GM19372 (cell line): ENCODE data around the gene SYT2.
"Not testable (repeated sequence)": the region's sequence is repeated elsewhere in the genome, so short reads cannot be mapped to it uniquely, and the experiment has no call there.

Experiments
- ATAC-seq: cut with Tn5 transposase; IDR thresholded peaks from one replicate; pipeline ENCODE4 v1.9.1; 2021; ENCODE audit warnings: mild to moderate bottlenecking, low read depth, moderate library complexity; ENCODE audit not compliant: unreplicated experiment

Gene SYT2

DNA sequence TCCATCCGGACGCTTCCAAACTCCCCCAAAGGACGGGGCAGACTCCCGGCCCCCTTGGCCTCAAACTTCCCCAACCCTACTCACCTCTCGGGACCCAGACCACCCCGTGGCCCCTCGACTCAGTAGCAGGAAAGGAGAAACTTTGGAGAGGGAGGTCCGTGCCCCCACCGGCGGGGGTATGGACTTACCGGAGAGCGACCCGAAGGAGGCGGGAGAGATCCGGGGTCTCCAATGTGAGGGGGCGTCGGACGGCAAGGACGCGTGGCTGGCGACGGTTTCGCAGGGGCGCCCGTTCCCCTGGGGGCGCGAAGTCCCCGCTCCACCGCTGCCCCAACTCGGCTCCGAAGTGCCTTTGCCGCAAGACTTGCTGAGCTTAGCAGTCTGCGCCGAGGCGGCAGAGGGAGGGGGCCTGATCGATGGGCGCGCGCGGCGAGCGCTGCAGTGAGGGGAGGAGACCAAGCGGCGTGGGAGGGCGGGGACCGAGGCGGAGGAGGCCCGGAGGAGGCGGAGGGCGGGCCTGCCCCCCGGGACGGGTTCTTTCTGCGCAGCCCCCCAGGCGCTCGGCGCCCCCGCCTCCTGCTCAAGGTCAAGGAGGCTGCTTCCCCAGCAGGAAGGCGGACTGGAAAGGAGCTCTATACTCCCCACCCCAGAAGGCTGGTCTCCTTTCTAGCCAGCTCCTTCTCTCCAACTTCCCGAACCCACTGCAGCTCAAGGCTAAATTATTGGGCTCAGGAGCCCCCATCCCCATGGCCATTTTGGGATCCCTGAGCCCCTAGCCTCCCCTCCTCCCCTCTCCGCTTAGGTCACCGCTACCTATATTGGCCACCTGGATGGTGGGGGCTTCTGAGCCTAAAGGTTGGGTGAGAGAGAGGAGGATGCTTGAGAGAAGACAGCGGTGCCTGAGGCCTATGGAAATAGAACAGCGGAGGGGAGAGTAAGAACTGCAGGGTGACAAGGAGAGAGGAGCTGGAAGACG is at the start of gene SYT2:
Gene SYT2, minus strand, starts transcription at position 385 of the 976 bp plus-strand sequence. CDS start 104,682 bp downstream, outside the sequence.
- ATAC-seq: no peak

DNA sequence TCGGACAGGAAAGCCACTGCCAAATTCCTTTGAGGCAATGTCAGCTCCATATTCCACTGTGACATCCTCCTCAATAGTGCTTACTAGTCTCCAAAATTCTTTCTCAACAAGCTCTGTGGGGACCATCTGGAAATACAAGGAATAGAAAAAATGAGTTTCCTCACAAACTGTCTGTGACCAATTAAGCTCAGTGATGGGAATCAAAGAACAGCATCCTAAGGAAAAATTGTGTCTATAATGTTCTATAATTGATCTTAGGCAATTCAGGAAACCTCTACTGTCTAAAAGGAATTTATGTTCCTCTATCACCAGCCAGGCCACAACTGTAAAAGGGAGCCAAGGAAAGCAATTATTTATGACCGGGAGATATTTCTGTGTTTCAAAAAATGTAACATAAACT is 46.1 kb upstream of the SYT2 start:
- ATAC-seq: no peak

DNA sequence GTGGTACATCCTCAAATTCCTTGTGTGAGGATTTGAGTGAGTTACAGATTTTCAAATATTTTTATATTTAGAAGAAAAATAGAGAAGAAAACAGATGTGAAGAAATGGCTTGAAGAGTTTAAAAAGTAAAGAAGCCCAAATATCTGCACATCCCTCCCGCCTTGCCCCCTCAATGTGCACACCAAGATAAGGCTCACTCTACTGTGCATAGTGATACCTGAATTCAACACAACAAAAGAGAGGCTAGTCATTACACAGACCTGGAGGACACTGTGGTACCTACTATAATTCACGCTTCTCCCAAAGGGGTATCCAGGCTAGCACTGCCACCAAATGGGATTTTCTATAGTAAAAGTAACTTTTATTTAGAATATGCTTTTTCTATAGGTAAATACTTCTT is 44.0 kb upstream of the SYT2 start:
- ATAC-seq: no peak

DNA sequence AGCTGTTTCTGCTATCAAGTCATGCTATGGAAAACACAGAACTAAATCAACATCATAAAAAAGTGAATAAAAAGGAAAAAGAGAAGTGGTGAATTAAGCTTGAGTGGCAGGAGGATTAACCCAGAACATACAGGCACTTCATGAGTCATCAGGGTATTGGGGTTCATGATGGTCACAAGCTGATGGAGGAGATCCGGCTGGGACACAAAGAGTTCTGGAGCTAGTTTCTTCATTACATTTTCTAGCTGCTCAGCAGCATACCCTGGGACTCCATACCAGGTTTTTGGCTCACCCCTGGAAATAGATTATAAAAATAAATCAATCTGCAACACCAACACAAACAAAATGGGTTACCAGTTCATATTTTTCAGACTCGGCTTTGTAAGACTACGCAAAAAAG is 42.5 kb upstream of the SYT2 start:
- no peak for ATAC-seq

DNA sequence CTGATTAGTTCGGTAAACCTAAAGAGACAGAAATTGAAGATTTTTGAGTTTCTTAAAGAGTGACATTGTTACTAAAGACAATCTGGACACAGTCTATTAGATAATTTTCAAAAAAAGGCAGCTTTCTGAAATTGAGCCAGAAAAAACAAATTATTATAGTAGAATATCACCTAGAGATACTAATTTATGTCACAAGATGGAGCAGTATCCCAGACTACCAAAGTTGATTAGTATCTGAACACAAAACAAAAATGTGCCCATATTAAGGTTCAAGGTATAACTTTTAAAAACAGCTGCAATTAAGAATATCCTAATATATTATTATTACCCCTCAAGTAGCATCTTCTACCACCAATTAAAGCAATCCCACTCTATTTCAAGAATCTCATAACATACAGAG is 40.5 kb upstream of the SYT2 start:
- no peak for ATAC-seq

DNA sequence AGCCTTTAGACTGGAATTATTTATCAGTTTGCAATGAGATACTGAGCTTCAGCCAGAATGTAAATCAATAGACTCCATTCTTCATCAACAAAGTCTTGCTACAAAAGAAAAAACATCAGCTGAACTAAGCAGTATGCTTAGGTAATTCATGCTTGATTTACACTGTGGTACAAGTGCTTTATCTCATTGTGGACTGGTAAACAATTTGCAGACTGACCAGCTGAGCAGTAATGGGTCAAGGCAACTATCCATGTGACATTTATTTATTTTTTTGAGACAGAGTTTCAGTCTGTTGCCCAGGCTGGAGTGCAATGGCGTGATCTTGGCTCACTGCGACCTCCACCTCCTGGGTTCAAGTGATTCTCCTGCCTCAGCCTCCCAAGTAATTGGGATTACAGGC is 39.8 kb upstream of the SYT2 start:
- no peak for ATAC-seq

DNA sequence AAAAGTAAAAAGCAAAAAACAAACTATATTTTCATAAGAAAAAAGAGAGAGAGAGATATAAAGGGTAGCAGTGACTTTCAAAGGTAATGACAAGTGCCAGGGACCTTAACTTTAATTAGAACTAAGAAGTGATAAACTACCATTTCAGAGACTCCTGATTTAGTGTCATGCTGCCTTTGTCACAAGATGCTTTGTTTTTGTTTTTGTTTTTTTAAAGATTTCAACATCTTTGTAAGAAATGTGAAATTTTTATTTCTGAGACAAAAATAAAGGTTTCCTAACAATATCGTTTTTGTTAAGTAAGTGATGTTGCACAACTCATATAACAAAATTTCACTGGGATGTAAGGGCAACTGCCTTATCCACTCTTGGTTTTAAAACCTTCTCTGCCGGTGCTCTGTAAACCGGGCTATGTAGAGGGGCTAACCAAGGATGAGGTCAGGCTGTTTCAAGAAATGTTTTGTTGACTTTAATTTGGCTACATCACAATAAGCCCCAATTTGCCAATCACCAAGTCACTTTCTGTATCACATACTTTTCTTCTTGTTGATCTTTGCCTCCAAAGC is 35.2 kb upstream of the SYT2 start:
- ATAC-seq: no peak

DNA sequence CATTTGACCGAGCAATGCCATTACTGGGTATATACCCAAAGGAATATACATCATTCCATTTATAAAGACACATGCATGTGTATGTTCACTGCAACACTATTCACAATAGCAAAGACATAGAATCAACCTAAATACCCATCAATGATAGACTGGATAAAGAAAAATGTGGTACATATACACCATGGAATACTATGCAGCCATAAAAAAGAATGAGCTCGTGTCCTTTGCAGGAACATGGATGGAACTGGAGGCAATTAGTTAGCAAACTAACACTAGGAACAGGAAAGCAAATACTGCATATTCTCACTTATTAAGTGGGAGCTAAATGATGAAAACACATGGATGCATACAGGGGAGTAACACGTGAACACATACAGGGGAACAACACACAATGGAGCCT is 34.5 kb upstream of the SYT2 start:
- ATAC-seq: not testable (repeated sequence)

DNA sequence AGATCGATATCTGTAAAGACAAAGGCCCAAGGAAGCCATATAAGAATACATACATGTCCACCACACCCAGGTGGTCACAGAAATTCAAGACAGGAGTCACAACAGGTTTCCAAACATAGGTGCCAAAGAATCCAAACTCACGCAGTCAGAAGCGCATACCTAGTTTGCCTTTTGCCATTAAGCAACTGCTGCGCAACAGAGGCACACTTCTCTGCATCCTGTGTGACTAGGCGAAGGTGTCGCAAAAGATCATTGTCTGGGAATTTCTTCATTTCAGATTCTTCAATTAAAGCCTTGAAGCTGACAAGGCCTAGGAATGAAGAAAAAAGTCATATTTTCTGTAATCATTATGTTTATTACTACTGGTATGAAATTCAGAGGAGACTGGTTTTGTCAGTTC is 32.2 kb upstream of the SYT2 start:
- ATAC-seq: no peak

DNA sequence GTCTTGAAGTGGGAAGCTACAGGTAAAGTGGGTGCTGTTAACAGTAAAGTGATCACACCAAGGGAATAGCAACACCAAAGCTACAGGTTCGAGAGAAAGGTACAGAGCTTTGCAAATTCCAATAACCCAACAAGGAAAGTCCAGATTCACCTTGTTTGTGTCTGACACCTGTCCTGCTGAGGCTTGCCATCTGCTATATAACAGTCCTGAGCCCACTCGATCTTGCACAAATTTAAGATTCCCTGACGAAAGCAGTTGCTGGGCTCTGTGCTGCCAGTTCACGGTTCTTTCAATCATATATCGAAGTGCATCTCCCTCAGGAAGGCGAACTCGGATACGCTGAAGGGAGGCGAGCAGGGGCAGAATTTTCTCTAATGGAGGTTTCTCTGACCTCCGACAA is 23.0 kb upstream of the SYT2 start:
- ATAC-seq: no peak

DNA sequence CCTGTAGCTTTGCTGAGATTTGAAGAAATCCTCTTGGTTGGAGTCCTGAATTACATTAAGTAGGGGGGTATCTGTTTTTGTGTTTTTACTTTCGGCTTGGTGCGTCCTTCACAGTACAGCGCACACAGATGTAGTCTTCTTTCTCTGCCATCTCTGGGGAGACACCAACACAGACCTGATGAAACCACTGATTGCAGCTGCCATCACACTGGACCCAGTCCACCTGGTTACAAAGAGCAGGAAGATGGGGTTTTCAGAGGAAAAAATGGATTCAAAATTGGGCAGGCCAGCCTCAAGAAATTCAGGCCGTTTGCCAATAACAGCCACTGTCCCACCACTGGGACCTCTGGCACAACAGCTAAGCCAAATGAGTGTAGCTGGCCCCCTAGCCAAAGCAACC is 18.7 kb upstream of the SYT2 start:
- no peak for ATAC-seq

DNA sequence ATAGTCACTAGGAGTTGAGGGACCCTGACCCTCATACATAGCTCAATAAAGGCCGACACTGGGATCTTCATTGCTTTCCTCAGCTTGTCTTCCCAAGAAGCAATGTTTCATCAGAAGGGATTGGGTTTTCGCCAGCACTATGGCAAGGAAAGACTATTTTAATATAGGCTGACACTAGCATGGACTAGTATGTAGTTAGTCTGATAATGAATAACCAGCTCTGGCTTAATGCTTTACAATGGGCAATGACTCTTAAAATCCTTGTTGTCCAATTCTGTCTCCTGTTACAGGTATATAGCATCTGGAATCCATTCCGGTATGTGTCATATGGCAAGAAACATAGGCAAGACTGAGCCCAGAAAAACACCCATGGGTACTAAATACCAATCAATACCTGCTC is 15.3 kb upstream of the SYT2 start:
- no peak for ATAC-seq

DNA sequence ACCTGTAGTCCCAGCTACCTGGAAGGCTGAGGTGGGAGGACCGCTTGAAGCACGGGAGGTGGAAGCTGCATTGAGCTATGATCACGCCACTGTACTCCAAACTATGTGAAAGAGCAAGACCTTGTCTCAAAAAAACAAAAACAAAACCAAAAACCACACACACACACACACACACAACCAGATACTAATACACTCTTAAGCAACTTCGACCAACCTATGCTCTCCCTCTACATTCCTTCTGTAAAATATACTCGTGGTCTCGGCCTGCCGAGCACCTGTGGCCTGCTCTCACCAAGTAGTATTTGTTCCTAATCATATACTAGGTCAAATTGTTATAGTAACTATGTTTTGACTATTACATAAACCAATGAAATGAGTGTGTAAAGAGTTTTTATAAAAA is 13.5 kb upstream of the SYT2 start:
- no peak for ATAC-seq

DNA sequence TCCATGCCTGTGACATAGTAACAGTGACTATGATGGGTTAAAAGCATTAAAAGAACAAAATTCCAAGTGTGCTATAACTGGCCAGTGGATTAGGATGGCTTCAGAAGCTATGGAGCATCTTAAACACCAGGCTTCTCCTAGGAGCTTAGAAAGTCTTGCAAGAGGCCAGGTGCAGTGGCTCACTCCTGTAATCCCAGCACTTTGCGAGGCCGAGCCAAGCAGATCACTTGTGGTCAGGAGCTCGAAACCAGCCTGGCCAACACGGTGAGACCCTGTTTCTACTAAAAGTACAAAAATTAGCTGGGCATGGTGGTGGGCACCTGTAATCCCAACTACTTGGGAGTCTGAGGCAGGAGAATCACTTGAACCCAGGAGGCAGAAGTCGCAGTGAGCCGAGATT is 12.8 kb upstream of the SYT2 start:
- not testable (repeated sequence) for ATAC-seq

DNA sequence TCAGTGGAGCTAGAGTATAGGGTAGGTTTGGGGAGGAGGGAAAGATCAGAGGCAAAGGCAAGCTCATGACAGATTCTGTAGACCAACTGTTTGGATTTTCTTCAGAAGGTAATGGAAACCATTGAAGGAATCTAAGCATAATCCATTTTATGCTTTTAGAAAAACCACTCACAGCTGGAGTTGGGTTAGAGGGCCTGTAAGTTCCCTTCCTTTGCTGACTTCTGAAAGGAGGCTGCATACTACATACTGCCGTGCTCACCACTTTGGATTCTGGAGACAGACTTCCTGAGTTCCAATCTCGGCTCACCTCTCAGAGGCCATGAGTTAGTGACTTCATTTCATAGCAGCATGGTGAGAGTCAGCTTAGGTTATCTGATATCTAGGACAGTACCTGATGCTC is 6.4 kb upstream of the SYT2 start:
- no peak for ATAC-seq

DNA sequence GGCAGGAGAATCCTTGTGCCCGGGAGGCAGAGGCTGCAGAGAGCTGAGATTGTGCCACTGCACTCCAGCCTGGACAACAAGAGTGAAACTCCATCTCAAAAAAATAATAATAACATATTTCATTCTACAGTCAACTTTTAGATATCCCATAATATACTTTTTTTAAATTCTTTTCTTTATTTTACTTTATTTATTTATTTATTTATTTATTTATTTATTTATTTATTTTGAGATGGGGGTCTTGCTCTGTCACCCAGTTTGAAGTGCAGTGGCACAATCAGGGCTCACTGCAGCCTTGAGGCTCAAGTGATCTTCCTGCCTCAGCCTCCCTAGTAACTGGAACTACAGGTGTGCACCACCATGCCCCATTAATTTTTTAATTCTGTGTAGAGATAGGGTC is 3.9 kb upstream of the SYT2 start:
- not testable (repeated sequence) for ATAC-seq

DNA sequence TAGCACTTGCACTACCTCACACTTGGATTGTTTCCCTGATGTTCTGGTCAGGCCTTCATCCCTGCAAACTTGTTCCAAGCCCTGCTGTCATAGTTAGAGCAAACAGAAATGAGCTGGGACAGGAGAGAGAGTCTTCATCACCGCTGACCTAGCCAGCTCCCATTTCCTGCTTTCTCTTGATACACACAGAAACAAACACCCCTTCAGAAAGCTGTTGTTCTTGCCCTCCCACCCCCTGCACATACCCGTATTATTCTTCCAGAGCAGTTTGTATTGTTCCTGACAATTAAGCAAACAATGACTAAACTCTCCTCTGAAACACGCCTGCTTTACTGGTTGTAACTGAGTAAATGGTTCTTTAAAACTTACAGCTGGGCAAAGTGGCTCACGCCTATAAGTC is 2.9 kb upstream of the SYT2 start:
- ATAC-seq: no peak

DNA sequence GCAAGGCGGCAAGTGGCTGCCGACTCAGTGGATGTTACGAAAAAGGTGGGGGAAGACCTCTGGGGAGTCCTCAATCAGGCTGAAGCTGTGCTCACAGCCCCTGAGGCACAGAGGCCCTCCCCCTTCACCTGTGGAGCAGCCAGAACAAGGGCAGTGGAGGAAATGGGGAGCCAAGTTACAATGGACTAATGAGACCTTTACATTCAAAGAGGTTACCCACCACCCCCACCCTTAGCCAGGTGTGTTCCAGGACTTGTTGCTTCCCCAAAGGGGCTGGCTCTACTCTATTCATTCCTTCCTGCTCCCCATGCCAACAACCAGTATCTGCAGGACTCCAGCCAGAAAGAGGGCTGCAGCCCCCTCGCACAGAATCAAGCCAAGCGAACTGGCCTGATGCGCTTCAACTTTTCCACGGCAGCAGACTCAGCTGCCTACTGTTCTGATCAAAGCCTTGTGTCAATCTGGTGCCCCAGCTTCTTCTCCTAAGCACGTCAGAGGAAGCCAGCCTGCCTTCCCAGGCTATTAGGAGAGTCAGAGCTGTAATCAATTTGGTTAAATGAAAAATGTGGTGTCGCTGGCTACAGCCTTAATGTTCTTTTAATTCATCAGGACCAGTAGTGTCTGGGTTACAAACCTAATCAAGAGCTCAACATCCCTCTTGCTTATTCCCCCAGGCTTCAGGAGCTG is 1.8 kb upstream of the SYT2 start:
- ATAC-seq: no peak

DNA sequence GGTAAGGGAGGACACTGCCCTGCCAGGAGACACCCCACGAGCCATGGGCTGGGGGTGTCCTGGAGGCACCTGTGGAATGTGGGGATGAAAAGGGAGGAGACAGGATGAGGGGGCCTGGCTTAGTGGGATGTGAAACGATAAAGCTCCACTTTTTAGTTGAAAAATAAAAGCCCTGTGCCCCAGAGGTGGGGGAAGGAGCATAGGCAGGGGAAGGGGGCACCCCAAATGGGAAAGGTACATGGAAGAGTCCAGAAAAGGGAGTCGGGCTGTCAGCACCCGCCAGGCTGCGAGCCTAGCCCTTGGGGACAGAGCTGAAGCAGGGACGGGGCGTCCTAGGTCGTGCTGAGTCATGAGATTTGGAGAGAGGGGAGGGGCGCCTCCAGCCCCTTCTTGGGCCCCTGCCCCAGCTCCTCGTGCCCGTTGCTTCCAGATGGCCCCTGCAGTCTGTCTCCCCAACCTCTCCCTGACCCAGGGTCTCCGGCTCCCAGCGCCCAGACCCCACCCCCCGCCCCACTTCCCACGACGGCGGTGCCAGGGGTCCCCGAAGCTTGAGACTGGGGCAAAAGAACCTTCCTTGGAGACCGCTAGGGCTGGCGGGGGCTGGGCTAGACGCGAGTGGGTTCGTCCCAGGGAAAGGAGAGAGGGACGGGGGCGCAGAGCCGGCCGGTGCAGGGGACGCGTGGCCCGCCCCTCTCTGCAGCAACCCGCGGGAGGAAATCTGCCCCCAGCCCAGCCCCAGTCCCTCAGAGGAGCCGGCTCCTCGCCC is 795 bp downstream of the SYT2 start:
- ATAC-seq: no peak

DNA sequence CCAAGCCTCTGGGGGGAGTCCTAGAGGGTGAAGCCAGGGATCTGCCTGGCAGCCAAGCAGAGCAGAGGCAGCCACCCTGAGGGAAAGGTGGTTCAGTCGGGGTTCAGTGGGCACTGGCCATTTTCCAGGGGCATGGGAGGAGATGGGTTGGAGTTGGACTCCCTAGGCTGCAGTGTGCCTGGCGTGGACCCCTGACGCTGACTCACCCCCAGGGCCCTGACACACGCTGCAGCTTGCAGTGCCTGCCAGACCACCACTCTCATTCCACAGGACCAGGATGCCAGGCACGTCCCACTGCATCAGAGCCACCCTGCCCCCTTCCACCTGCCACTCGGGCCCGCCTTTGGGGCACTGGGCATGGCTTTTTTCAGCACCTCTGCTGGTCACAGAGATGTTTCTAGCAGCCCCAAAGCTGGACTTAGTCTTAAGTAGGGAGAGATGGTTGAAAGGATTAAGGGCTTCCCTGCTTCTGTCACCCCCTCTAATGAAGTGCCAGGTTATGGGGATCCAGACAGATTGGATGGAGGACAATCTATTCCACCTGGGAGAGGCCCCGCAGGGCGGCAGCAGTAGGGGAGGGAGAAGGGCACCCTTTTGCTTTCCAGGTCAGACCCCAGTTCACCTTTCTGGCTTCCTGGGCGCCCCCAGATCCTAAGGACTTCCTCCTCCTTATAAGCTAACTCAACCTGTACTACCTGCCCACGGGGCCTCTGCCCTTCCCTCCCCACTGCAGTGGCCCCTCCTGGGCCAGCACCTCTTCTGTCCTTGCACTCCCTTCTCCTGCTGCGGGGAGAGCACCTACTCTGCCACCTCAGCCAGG is 1.6 kb downstream of the SYT2 start:
- ATAC-seq: no peak
